ENCODE data around the gene CSF2RB. TPM values are rescaled to one million over a fixed set of nuclear protein-coding genes. Genes with fewer than 3 reads are reported as not detected.

Gene CSF2RB
- total RNA-seq, 1 donor from 2014 or later: not detected

DNA sequence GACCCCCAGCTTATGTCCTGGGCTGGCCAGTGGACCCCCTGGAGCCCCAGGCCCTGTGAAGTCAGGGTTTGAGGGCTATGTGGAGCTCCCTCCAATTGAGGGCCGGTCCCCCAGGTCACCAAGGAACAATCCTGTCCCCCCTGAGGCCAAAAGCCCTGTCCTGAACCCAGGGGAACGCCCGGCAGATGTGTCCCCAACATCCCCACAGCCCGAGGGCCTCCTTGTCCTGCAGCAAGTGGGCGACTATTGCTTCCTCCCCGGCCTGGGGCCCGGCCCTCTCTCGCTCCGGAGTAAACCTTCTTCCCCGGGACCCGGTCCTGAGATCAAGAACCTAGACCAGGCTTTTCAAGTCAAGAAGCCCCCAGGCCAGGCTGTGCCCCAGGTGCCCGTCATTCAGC is 24.6 kb downstream of the CSF2RB start:
- Histone ChIP-seq H4K20me1 (ENCODE audit: low read depth) (no peaks in the 10 kb centered on the region), H3K27me3 (no peaks in the 10 kb centered on the region), H2AFZ (replicated peaks) (no peak overlapping the region), H3K36me3 (no peaks in the 10 kb centered on the region), H3K4me1 (no peaks in the 10 kb centered on the region), H3F3A (ENCODE audit: low read depth) (no peaks in the 10 kb centered on the region), H3K27ac (no peak overlapping the region), H3K9ac (no peak overlapping the region), H3K4me2 (no peak overlapping the region), H3K9me3 (ENCODE audit: low read depth) (no peaks in the 10 kb centered on the region), H3K4me3 (no peak overlapping the region), H3K79me2 (ENCODE audit: low read depth) (no peaks in the 10 kb centered on the region)
- no peak overlapping the region for H3K4me3 Mint-ChIP-seq
- TF ChIP-seq, protein P1, sequence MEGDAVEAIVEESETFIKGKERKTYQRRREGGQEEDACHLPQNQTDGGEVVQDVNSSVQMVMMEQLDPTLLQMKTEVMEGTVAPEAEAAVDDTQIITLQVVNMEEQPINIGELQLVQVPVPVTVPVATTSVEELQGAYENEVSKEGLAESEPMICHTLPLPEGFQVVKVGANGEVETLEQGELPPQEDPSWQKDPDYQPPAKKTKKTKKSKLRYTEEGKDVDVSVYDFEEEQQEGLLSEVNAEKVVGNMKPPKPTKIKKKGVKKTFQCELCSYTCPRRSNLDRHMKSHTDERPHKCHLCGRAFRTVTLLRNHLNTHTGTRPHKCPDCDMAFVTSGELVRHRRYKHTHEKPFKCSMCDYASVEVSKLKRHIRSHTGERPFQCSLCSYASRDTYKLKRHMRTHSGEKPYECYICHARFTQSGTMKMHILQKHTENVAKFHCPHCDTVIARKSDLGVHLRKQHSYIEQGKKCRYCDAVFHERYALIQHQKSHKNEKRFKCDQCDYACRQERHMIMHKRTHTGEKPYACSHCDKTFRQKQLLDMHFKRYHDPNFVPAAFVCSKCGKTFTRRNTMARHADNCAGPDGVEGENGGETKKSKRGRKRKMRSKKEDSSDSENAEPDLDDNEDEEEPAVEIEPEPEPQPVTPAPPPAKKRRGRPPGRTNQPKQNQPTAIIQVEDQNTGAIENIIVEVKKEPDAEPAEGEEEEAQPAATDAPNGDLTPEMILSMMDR (IDR thresholded peaks at IDR 0.05): no peak
- no peak for TF ChIP-seq EZH2 (IDR thresholded peaks at IDR 0.05)
- TF ChIP-seq EZH2phosphoT487 (IDR thresholded peaks at IDR 0.05): no peak
- no peak for DNase-seq (ENCODE audit: low spot score)
- no peaks in the 10 kb centered on the region for H3K9me3 Mint-ChIP-seq
- peaks cover 5% of the 10 kb centered on the region for H3K27me3 Mint-ChIP-seq (ENCODE audit: insufficient read depth, low read depth)
- H3K4me1 Mint-ChIP-seq: no peaks in the 10 kb centered on the region
- H3K27ac Mint-ChIP-seq: no peak overlapping the region
- H3K36me3 Mint-ChIP-seq: no peaks in the 10 kb centered on the region

DNA sequence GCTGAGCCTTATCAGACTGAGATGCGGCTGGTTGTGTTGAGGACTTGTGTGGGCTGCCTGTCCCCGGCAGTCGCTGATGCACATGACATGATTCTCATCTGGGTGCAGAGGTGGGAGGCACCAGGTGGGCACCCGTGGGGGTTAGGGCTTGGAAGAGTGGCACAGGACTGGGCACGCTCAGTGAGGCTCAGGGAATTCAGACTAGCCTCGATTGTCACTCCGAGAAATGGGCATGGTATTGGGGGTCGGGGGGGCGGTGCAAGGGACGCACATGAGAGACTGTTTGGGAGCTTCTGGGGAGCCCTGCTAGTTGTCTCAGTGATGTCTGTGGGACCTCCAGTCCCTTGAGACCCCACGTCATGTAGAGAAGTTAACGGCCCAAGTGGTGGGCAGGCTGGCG is 25.5 kb downstream of the CSF2RB start:
- TF ChIP-seq EZH2phosphoT487 (IDR thresholded peaks at IDR 0.05): no peak
- TF ChIP-seq, protein P1 (IDR thresholded peaks at IDR 0.05): no peak
- TF ChIP-seq EZH2 (IDR thresholded peaks at IDR 0.05): no peak
- H3K4me3 Mint-ChIP-seq: no peak overlapping the region

DNA sequence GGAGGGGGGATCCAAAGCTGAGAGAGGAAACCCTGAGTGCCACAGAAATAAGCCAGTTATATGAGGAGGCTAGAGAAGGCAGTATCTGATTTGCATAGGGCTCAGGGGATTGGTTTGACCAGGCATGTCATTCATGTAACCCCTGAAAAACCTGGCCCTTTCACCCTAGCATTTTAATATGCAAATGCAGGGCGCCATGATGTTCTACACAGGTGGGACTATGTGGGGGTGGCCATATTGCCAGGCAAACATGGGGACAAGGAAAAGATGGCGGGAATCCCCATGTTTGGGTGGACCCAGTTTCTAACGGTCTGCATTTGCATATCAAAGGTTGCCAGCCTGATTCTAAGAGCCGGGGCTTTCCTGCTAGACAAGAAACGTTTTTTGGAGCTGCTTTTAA is 27.2 kb downstream of the CSF2RB start:
- Mint-ChIP-seq H3K27ac (no peak overlapping the region), H3K4me1 (no peaks in the 10 kb centered on the region), H3K9me3 (no peaks in the 10 kb centered on the region), H3K4me3 (no peak overlapping the region), H3K27me3 (ENCODE audit: insufficient read depth, low read depth) (peaks cover 3% of the 10 kb centered on the region), H3K36me3 (no peaks in the 10 kb centered on the region)
- TF ChIP-seq, protein P1 (IDR thresholded peaks at IDR 0.05): no peak
- TF ChIP-seq EZH2 (IDR thresholded peaks at IDR 0.05) (no peak), EZH2phosphoT487 (IDR thresholded peaks at IDR 0.05) (no peak)
- Histone ChIP-seq H3K9me3 (ENCODE audit: low read depth) (no peaks in the 10 kb centered on the region), H2AFZ (replicated peaks) (no peak overlapping the region), H3K9ac (no peak overlapping the region), H3K4me3 (no peak overlapping the region), H3K79me2 (ENCODE audit: low read depth) (no peaks in the 10 kb centered on the region), H3K4me1 (no peaks in the 10 kb centered on the region), H3F3A (ENCODE audit: low read depth) (no peaks in the 10 kb centered on the region), H3K4me2 (no peak overlapping the region), H4K20me1 (ENCODE audit: low read depth) (no peaks in the 10 kb centered on the region), H3K36me3 (no peaks in the 10 kb centered on the region), H3K27me3 (no peaks in the 10 kb centered on the region), H3K27ac (no peak overlapping the region)
- no peak for DNase-seq (ENCODE audit: low spot score)

More for the DNA sequence above, 25.5 kb downstream of the CSF2RB start:
- H3K9me3 Mint-ChIP-seq: no peaks in the 10 kb centered on the region
- Histone ChIP-seq H2AFZ (replicated peaks) (no peak overlapping the region), H3K9me3 (ENCODE audit: low read depth) (no peaks in the 10 kb centered on the region), H3F3A (ENCODE audit: low read depth) (no peaks in the 10 kb centered on the region), H4K20me1 (ENCODE audit: low read depth) (no peaks in the 10 kb centered on the region), H3K27me3 (no peaks in the 10 kb centered on the region), H3K4me1 (no peaks in the 10 kb centered on the region), H3K4me2 (no peak overlapping the region), H3K27ac (no peak overlapping the region), H3K36me3 (no peaks in the 10 kb centered on the region), H3K4me3 (no peak overlapping the region), H3K79me2 (ENCODE audit: low read depth) (no peaks in the 10 kb centered on the region), H3K9ac (no peak overlapping the region)
- peaks cover 3% of the 10 kb centered on the region for H3K27me3 Mint-ChIP-seq (ENCODE audit: insufficient read depth, low read depth)
- no peak for DNase-seq (ENCODE audit: low spot score)
- no peaks in the 10 kb centered on the region for H3K4me1 Mint-ChIP-seq
- no peaks in the 10 kb centered on the region for H3K36me3 Mint-ChIP-seq
- H3K27ac Mint-ChIP-seq: peak overlapping the region; percentile 50
